HepG2 (cell line): ENCODE results near the gene TUBB. TPM values are rescaled to one million over a fixed set of nuclear protein-coding genes. Genes with fewer than 3 reads are reported as not detected.

ENCODE experiments used
- GRHL1 ChIP-seq: sonication (generic); formaldehyde crosslinking; conservative IDR thresholded peaks from 2 replicates; pipeline ENCODE4 v1.8.0; 2022; ENCODE audit warnings: missing genetic modification reagents
- IKZF4 ChIP-seq: sonication (generic); formaldehyde crosslinking; IDR thresholded peaks from 2 replicates; pipeline ENCODE4 v1.5.1; 2020; ENCODE audit warnings: borderline replicate concordance, mild to moderate bottlenecking, low read depth, missing genetic modification reagents; ENCODE audit errors: not compliant biosample characterization
- KLF12 ChIP-seq: sonication (generic); formaldehyde crosslinking; IDR thresholded peaks from 2 replicates; pipeline ENCODE4 v1.4.0; 2020; ENCODE audit warnings: missing genetic modification reagents, borderline replicate concordance
- KLF9 ChIP-seq: IDR thresholded peaks from 2 replicates; pipeline ENCODE4 v1.6.1; 2016; ENCODE audit warnings: low read depth
- LBX2 ChIP-seq: sonication (generic); formaldehyde crosslinking; IDR thresholded peaks from 2 replicates; pipeline ENCODE4 v1.5.0; 2020; ENCODE audit warnings: missing genetic modification reagents, mild to moderate bottlenecking, borderline replicate concordance
- RFX5 ChIP-seq: IDR thresholded peaks from 2 replicates; pipeline ENCODE4 v1.6.1; 2011; ENCODE audit warnings: low read depth, low read length, improper control_type of control experiment
- SRSF9 ChIP-seq: fragments of 200-400 bp; formaldehyde crosslinking; IDR thresholded peaks from 2 replicates; pipeline ENCODE4 v1.6.1; 2018; ENCODE audit warnings: borderline replicate concordance, mild to moderate bottlenecking, low read depth, low read length; ENCODE audit not compliant: insufficient read depth, poor library complexity, severe bottlenecking
- SRY ChIP-seq: sonication (generic); formaldehyde crosslinking; IDR thresholded peaks from 2 replicates; pipeline ENCODE4 v1.8.0; 2022; ENCODE audit warnings: mild to moderate bottlenecking, missing genetic modification reagents
- TCF7 ChIP-seq: sonication (generic); IDR thresholded peaks from 2 replicates; pipeline ENCODE4 v1.6.1; 2016; ENCODE audit warnings: antibody characterized with exemption, low read depth
- TFDP1 ChIP-seq: IDR thresholded peaks from 2 replicates; pipeline ENCODE4 v1.6.1; 2016; ENCODE audit warnings: missing compliant biosample characterization, missing genetic modification reagents, borderline replicate concordance
- TP53 ChIP-seq: sonication (generic); formaldehyde crosslinking; conservative IDR thresholded peaks from 2 replicates; pipeline ENCODE4 v1.4.0; 2020; ENCODE audit warnings: missing genetic modification reagents
- ZC3H13 ChIP-seq: sonication (generic); formaldehyde crosslinking; IDR thresholded peaks from 2 replicates; pipeline ENCODE4 v1.8.1; 2023; ENCODE audit warnings: mild to moderate bottlenecking, missing genetic modification reagents, moderate library complexity
- ZIK1 ChIP-seq: sonication (generic); formaldehyde crosslinking; IDR thresholded peaks from 2 replicates; pipeline ENCODE4 v1.5.0; 2020; ENCODE audit warnings: mild to moderate bottlenecking, low read depth, missing genetic modification reagents, borderline replicate concordance
- ZNF260 ChIP-seq: sonication (generic); formaldehyde crosslinking; IDR thresholded peaks from 2 replicates; pipeline ENCODE4 v1.4.0; 2020; ENCODE audit warnings: missing genetic modification reagents, low read depth, mild to moderate bottlenecking, borderline replicate concordance
- ZNF276 ChIP-seq: sonication (generic); formaldehyde crosslinking; IDR thresholded peaks from 2 replicates; pipeline ENCODE4 v1.4.0; 2020; ENCODE audit warnings: mild to moderate bottlenecking, low read depth, missing genetic modification reagents
- ZNF441 ChIP-seq: sonication (generic); formaldehyde crosslinking; IDR thresholded peaks from 2 replicates; pipeline ENCODE4 v1.7.0; 2021; ENCODE audit warnings: missing genetic modification reagents, borderline replicate concordance
- ZNF83 ChIP-seq: sonication (generic); formaldehyde crosslinking; IDR thresholded peaks from 2 replicates; pipeline ENCODE4 v1.4.0; 2020; ENCODE audit warnings: missing genetic modification reagents, mild to moderate bottlenecking, borderline replicate concordance
- ZNF841 ChIP-seq: sonication (generic); formaldehyde crosslinking; IDR thresholded peaks from 2 replicates; pipeline ENCODE4 v1.8.1; 2023; ENCODE audit warnings: missing genetic modification reagents, borderline replicate concordance
- ZSCAN5A ChIP-seq: sonication (generic); formaldehyde crosslinking; IDR thresholded peaks from 2 replicates; pipeline ENCODE4 v1.8.0; 2022; ENCODE audit warnings: mild to moderate bottlenecking, missing genetic modification reagents, borderline replicate concordance
- polyA plus RNA-seq, 8 experiments: library from polyadenylated mRNA; depleted of rRNA in 3 of 8; stranded (reverse) in 7 of 8; unstranded in 1 of 8; fragments of >200 nt; fragmentation: Illumina TruSeq in 4 of 8; extraction: Trizol in 4 of 8; gene quantifications; 2 replicates each; pipeline versions ENCODE4 v1.2.1 to v1.2.3, GENCODE V29; 2011 to 2016; ENCODE audit warnings: low read depth in 4 of 8, missing spikeins in 1 of 8, mixed read lengths in 1 of 8; ENCODE audit not compliant: insufficient read depth in 1 of 8
- total RNA-seq, 5 experiments: library from RNA; depleted of rRNA; stranded (reverse); fragments of >200 nt; fragmentation: Illumina TruSeq; extraction: Trizol; gene quantifications; 2 replicates each; pipeline ENCODE4 v1.2.3, GENCODE V29; 2016; ENCODE audit warnings: low read depth in 1 of 5

The TUBB gene
- total and polyA plus RNA-seq, 2 of the 13 experiments (the other 11 are each of a cell fraction or from before 2014, with no cell fraction given), result 911 to 1,163 TPM

- no peak for TF ChIP-seq ZNF276 (CRISPR knock-in tag)
- TF ChIP-seq KLF12 (CRISPR knock-in tag), result peak; percentile 89; the same call in 1 of the 2 replicates
- peak; percentile 47 for TF ChIP-seq IKZF4
- TF ChIP-seq GRHL1 (CRISPR knock-in tag), result no peak
- TF ChIP-seq ZNF841, result peak; percentile 89; the same call in 1 of the 2 replicates
- peak; percentile 62 for TF ChIP-seq RFX5
- TF ChIP-seq ZNF83 (CRISPR knock-in tag), result peak; percentile 70; the same call in 1 of the 2 replicates
- no peak for TF ChIP-seq SRSF9
- TF ChIP-seq TCF7, result no peak; the same call in 1 of the 2 replicates
- peak; percentile 88; the same call in 1 of the 2 replicates for TF ChIP-seq SRY (CRISPR knock-in tag)
- no peak for TF ChIP-seq ZNF260 (CRISPR knock-in tag)
- peak; percentile 72; the same call in 1 of the 2 replicates for TF ChIP-seq ZIK1
- TF ChIP-seq KLF9 (CRISPR knock-in tag), result peak; percentile 99
- TF ChIP-seq LBX2 (CRISPR knock-in tag), result 0 out of 2 replicates have a peak, but pooled peaks have one; percentile 22
- peak; percentile 56; the same call in 1 of the 2 replicates for TF ChIP-seq TP53 (CRISPR knock-in tag)
- TF ChIP-seq ZNF441 (CRISPR knock-in tag), result 0 out of 2 replicates have a peak, but pooled peaks have one; percentile 13
- peak; percentile 93 for TF ChIP-seq ZSCAN5A (CRISPR knock-in tag)
- TF ChIP-seq TFDP1 (CRISPR knock-in tag), result peak; percentile 100
- TF ChIP-seq ZC3H13, result peak; percentile 96
Measured at GRCh38 chr6:30717129-30717844, 2.9 kb upstream of the TUBB start, which contains the start of gene MDC1 (continued).
